HepG2 (cell line): ENCODE measurements around the gene RBM5. TPM values are rescaled to one million over a fixed set of nuclear protein-coding genes. Genes with fewer than 3 reads are reported as not detected.
A peak's percentile ranks its signal among the peaks of the same experiment; 100 is the strongest.

ENCODE experiments used
- AKAP8 ChIP-seq: sonication (generic); formaldehyde crosslinking; IDR thresholded peaks from 2 replicates; pipeline ENCODE4 v1.5.1; 2020; ENCODE audit warnings: mild to moderate bottlenecking, missing genetic modification reagents
- FOXO1 ChIP-seq: sonication (generic); formaldehyde crosslinking; IDR thresholded peaks from 2 replicates; pipeline ENCODE4 v1.4.0; 2020; ENCODE audit warnings: missing genetic modification reagents
- KDM2A ChIP-seq: sonication (generic); formaldehyde crosslinking; IDR thresholded peaks from 2 replicates; pipeline ENCODE4 v1.4.0; 2020; ENCODE audit warnings: low read depth, missing genetic modification reagents, borderline replicate concordance
- PAWR ChIP-seq: sonication (generic); formaldehyde crosslinking; IDR thresholded peaks from 2 replicates; pipeline ENCODE4 v1.4.0; 2020; ENCODE audit warnings: missing genetic modification reagents, mild to moderate bottlenecking, borderline replicate concordance
- POLR2A ChIP-seq, 2 experiments: IDR thresholded peaks; 2 replicates each; pipeline ENCODE4 v1.6.1; 2011; ENCODE audit warnings: low read depth in 2 of 2, low read length in 2 of 2, mild to moderate bottlenecking in 1 of 2, moderate library complexity in 1 of 2; ENCODE audit not compliant: insufficient read depth in 1 of 2
- RBAK ChIP-seq: sonication (generic); formaldehyde crosslinking; IDR thresholded peaks from 2 replicates; pipeline ENCODE4 v1.5.1; 2020; ENCODE audit warnings: mild to moderate bottlenecking, missing genetic modification reagents
- REL ChIP-seq: sonication (generic); formaldehyde crosslinking; conservative IDR thresholded peaks from 2 replicates; pipeline ENCODE4 v1.8.0; 2022; ENCODE audit warnings: mild to moderate bottlenecking, missing genetic modification reagents, moderate library complexity
- RFX3 ChIP-seq: IDR thresholded peaks from 2 replicates; pipeline ENCODE4 v1.6.1; 2016; ENCODE audit warnings: missing biosample characterization, missing genetic modification reagents
- TAF15 ChIP-seq: fragments of 200-400 bp; formaldehyde crosslinking; IDR thresholded peaks from one replicate; pipeline ENCODE4 v1.6.1; 2018; ENCODE audit warnings: mild to moderate bottlenecking, low read depth, low read length; ENCODE audit not compliant: poor library complexity, severe bottlenecking
- TBX2 ChIP-seq: sonication (generic); formaldehyde crosslinking; IDR thresholded peaks from 2 replicates; pipeline ENCODE4 v1.5.0; 2020; ENCODE audit warnings: missing genetic modification reagents, mild to moderate bottlenecking, borderline replicate concordance
- TOPORS ChIP-seq: sonication (generic); formaldehyde crosslinking; IDR thresholded peaks from 2 replicates; pipeline ENCODE4 v1.8.0; 2023; ENCODE audit warnings: mild to moderate bottlenecking, missing genetic modification reagents
- ZBTB20 ChIP-seq: sonication (generic); formaldehyde crosslinking; IDR thresholded peaks from 2 replicates; pipeline ENCODE4 v1.8.1; 2023; ENCODE audit warnings: missing genetic modification reagents, low read depth, mild to moderate bottlenecking, borderline replicate concordance
- ZNF329 ChIP-seq: sonication (generic); formaldehyde crosslinking; IDR thresholded peaks from 2 replicates; pipeline ENCODE4 v1.9.0; 2021; ENCODE audit warnings: low read depth, mild to moderate bottlenecking, missing genetic modification reagents
- ZNF331 ChIP-seq: sonication (generic); formaldehyde crosslinking; IDR thresholded peaks from 2 replicates; pipeline ENCODE4 v1.4.0; 2020; ENCODE audit warnings: missing genetic modification reagents
- ZNF383 ChIP-seq: sonication (generic); formaldehyde crosslinking; IDR thresholded peaks from 2 replicates; pipeline ENCODE4 v1.4.0; 2020; ENCODE audit warnings: missing genetic modification reagents, mild to moderate bottlenecking, borderline replicate concordance
- ZNF510 ChIP-seq: sonication (generic); formaldehyde crosslinking; IDR thresholded peaks from 2 replicates; pipeline ENCODE4 v1.4.0; 2020; ENCODE audit warnings: low read depth, mild to moderate bottlenecking, missing genetic modification reagents
- ZNF589 ChIP-seq: sonication (generic); formaldehyde crosslinking; conservative IDR thresholded peaks from 2 replicates; pipeline ENCODE4 v1.8.0; 2022; ENCODE audit warnings: mild to moderate bottlenecking, moderate library complexity, missing genetic modification reagents
- ZNF720 ChIP-seq: sonication (generic); formaldehyde crosslinking; IDR thresholded peaks from 2 replicates; pipeline ENCODE4 v1.4.0; 2020; ENCODE audit warnings: missing genetic modification reagents
- ZNF772 ChIP-seq: sonication (generic); formaldehyde crosslinking; IDR thresholded peaks from 2 replicates; pipeline ENCODE4 v1.5.0; 2020; ENCODE audit warnings: mild to moderate bottlenecking, missing genetic modification reagents
- ZNF792 ChIP-seq: IDR thresholded peaks from 2 replicates; pipeline ENCODE4 v1.6.1; 2016
- polyA plus RNA-seq, 8 experiments: library from polyadenylated mRNA; depleted of rRNA in 3 of 8; stranded (reverse) in 7 of 8; unstranded in 1 of 8; fragments of >200 nt; fragmentation: Illumina TruSeq in 4 of 8; extraction: Trizol in 4 of 8; gene quantifications; 2 replicates each; pipeline versions ENCODE4 v1.2.1 to v1.2.3, GENCODE V29; 2011 to 2016; ENCODE audit warnings: low read depth in 4 of 8, missing spikeins in 1 of 8, mixed read lengths in 1 of 8; ENCODE audit not compliant: insufficient read depth in 1 of 8
- total RNA-seq, 5 experiments: library from RNA; depleted of rRNA; stranded (reverse); fragments of >200 nt; fragmentation: Illumina TruSeq; extraction: Trizol; gene quantifications; 2 replicates each; pipeline ENCODE4 v1.2.3, GENCODE V29; 2016; ENCODE audit warnings: low read depth in 1 of 5
- TF ChIP-seq, protein P1 (sequence below): sonication (generic); formaldehyde crosslinking; IDR thresholded peaks from 2 replicates; pipeline ENCODE4 v1.5.1; 2020; ENCODE audit warnings: mild to moderate bottlenecking, moderate library complexity, missing genetic modification reagents
- TF ChIP-seq, protein P2 (sequence below): sonication (generic); formaldehyde crosslinking; conservative IDR thresholded peaks from 2 replicates; pipeline ENCODE4 v1.4.0; 2020; ENCODE audit warnings: missing genetic modification reagents
- TF ChIP-seq, protein P3 (sequence below): sonication (generic); formaldehyde crosslinking; IDR thresholded peaks from 2 replicates; pipeline ENCODE4 v1.5.0; 2020; ENCODE audit warnings: missing genetic modification reagents

The RBM5 gene
- total and polyA plus RNA-seq, 2 of the 13 experiments (the other 11 are each of a cell fraction or from before 2014, with no cell fraction given) = 106 to 204 TPM

DNA sequence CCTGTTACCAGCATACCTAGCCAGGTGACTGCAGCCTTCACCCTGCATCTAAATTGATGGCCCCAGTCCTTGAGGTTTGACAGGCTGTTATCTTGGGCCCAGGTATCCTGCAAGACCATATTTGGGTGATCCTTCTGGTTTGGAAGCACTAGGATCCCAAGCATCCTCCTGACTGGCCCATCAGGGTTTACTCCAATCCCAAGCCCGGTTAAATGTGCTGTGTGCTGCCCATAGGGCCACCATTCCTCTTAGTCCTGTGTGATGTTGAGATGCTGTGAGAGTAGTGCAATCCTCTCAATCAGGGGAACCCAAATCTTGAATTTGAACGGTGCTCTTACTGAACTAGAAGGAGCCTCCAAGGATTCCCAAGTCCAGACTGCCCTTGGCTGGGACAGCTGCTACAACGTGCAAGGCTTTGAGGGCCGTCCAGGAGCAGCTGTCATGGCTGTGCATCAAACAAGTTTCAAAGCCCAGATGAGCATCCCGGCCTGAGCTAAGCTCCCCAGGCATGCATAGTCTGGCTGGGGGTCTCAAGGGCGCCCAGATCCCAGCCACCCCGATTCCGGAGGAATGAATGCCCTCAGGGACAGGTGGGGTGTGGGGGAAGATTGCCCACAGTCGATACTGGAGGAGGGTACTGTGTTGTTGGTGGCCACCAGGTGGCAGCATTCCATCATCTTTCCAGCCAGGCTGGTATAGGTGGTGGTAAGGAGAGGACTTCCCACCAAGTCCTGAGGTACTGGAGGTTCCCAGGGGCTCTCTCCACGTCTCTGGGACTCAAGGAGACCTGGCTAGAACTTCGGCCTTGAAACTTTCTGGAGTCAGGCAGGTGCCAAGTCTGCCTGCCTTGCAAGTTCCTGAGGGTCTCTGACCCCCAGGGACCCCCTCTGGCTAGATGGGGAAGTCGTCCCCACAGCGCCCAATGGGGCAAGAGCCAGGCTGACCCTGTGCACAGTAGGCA is 32.6 kb downstream of the RBM5 start (continued):
- TF ChIP-seq, protein P1, sequence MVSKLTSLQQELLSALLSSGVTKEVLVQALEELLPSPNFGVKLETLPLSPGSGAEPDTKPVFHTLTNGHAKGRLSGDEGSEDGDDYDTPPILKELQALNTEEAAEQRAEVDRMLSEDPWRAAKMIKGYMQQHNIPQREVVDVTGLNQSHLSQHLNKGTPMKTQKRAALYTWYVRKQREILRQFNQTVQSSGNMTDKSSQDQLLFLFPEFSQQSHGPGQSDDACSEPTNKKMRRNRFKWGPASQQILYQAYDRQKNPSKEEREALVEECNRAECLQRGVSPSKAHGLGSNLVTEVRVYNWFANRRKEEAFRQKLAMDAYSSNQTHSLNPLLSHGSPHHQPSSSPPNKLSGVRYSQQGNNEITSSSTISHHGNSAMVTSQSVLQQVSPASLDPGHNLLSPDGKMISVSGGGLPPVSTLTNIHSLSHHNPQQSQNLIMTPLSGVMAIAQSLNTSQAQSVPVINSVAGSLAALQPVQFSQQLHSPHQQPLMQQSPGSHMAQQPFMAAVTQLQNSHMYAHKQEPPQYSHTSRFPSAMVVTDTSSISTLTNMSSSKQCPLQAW = peak; percentile 14; the same call in 1 of the 2 replicates
- TF ChIP-seq TBX2 (peak; percentile 40; the same call in 1 of the 2 replicates), TOPORS (no peak), TAF15 (no peak), ZNF772 (CRISPR knock-in tag) (0 out of 2 replicates have a peak, but pooled peaks have one; percentile 39), ZNF510 (CRISPR knock-in tag) (no peak), ZNF383 (CRISPR knock-in tag) (0 out of 2 replicates have a peak, but pooled peaks have one; percentile 19), RFX3 (CRISPR knock-in tag) (no peak), ZBTB20 (0 out of 2 replicates have a peak, but pooled peaks have one; percentile 20), RBAK (no peak), ZNF720 (no peak), POLR2A (IDR thresholded peaks at IDR 0.05; ENCODE audit: insufficient read depth in 1 of 2, low read depth in 2 of 2, low read length in 2 of 2) (peak in 1 of 2 experiments; percentile 33; a peak in 2 of 4 replicates), KDM2A (peak; percentile 68; the same call in 1 of the 2 replicates), ZNF792 (CRISPR knock-in tag) (0 out of 2 replicates have a peak, but pooled peaks have one; percentile 30), ZNF589 (CRISPR knock-in tag) (no peak), ZNF329 (CRISPR knock-in tag) (no peak), FOXO1 (0 out of 2 replicates have a peak, but pooled peaks have one; percentile 6), PAWR (CRISPR knock-in tag) (no peak), AKAP8 (CRISPR knock-in tag) (0 out of 2 replicates have a peak, but pooled peaks have one; percentile 27), ZNF331 (CRISPR knock-in tag) (peak; percentile 14; the same call in 1 of the 2 replicates), REL (CRISPR knock-in tag) (no peak)
- TF ChIP-seq, protein P2, sequence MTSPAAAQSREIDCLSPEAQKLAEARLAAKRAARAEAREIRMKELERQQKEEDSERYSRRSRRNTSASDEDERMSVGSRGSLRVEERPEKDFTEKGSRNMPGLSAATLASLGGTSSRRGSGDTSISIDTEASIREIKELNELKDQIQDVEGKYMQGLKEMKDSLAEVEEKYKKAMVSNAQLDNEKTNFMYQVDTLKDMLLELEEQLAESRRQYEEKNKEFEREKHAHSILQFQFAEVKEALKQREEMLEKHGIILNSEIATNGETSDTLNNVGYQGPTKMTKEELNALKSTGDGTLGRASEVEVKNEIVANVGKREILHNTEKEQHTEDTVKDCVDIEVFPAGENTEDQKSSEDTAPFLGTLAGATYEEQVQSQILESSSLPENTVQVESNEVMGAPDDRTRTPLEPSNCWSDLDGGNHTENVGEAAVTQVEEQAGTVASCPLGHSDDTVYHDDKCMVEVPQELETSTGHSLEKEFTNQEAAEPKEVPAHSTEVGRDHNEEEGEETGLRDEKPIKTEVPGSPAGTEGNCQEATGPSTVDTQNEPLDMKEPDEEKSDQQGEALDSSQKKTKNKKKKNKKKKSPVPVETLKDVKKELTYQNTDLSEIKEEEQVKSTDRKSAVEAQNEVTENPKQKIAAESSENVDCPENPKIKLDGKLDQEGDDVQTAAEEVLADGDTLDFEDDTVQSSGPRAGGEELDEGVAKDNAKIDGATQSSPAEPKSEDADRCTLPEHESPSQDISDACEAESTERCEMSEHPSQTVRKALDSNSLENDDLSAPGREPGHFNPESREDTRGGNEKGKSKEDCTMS = no peak
- TF ChIP-seq, protein P3, sequence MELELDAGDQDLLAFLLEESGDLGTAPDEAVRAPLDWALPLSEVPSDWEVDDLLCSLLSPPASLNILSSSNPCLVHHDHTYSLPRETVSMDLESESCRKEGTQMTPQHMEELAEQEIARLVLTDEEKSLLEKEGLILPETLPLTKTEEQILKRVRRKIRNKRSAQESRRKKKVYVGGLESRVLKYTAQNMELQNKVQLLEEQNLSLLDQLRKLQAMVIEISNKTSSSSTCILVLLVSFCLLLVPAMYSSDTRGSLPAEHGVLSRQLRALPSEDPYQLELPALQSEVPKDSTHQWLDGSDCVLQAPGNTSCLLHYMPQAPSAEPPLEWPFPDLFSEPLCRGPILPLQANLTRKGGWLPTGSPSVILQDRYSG = no peak
